Activated T-helper 2 cell treated with anti-CD3 and anti-CD28 coated beads, Interferon-gamma antibody, Interleukin-2, Interleukin-4, amounts not matched to agents 10 μg/mL and 5 μg/mL and 100 μg/mL, durations not matched to agents 14 hours and 24 hours and 36 hours (primary cell): ENCODE data around the gene ZNF532. TPM values are rescaled to one million over a fixed set of nuclear protein-coding genes. Genes with fewer than 3 reads are reported as not detected.

Experiments used
- DNase-seq: peaks from one replicate; pipeline ENCODE4 v3.0.0; 2021; ENCODE audit warnings: low spot score
- H3K27ac Mint-ChIP-seq: one replicate; pipeline ENCODE4 v1.8.0; 2021; ENCODE audit warnings: mixed read lengths
- H3K27me3 Mint-ChIP-seq: one replicate; pipeline ENCODE4 v1.8.0; 2021; ENCODE audit warnings: low read depth, mixed read lengths
- H3K36me3 Mint-ChIP-seq: one replicate; pipeline ENCODE4 v1.8.0; 2021; ENCODE audit warnings: low read depth, mixed read lengths
- H3K4me1 Mint-ChIP-seq: one replicate; pipeline ENCODE4 v1.8.0; 2021; ENCODE audit warnings: low read depth, mixed read lengths
- H3K4me3 Mint-ChIP-seq: one replicate; pipeline ENCODE4 v1.8.0; 2021; ENCODE audit warnings: low read depth, mild to moderate bottlenecking, moderate library complexity, mixed read lengths
- H3K9me3 Mint-ChIP-seq: one replicate; pipeline ENCODE4 v1.8.0; 2021; ENCODE audit warnings: mixed read lengths
- intact Hi-C: fragments of 100-400 bp; cut with micrococcal nuclease; formaldehyde crosslinking; loops from one replicate; pipeline ENCODE4 v1.15.1; 2023
- total RNA-seq: library from RNA; stranded (reverse); gene quantifications from 2 replicates; pipeline ENCODE4 v1.2.3, GENCODE V29; 2022

The ZNF532 gene
- total RNA-seq, 1 donor from 2014 or later, result 4.3 TPM

DNA sequence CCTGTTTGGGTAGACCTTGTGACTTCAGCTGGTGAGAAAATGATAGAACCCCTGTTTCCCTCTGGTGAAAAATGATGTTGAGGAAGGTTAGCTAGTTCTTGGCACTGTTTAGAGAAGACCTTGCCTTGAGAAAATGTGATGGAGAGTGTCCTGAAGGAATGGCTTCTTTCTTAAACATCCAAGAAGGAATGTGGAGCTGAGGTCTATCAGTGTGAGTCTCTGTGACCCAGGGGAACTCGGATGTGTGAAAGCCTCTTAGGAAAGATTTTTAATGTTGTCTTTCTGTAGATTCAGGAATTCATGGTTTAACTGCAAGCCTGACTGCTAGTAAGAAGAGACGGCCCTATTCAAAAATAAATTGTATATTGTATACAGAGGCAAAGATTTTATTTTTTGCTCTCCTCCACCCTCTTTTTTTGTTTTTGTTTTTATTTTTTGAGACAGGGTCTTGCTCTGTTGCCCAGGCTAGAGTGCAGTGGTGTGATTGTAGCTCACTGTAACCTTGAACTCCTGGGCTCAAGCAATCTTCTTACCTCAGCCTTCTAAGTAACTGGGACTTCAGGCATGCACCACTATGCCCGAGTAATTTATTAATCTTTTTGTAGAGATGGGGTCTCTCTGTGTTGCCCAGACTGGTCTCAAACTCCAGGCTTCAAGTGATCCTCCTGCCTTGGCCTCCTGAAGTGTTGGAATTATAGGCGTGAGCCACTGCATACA is 87.5 kb downstream of the ZNF532 start:
- Mint-ChIP-seq H3K4me3 (no peak overlapping the region), H3K27ac (no peak overlapping the region), H3K36me3 (no peaks in the 10 kb centered on the region), H3K27me3 (no peaks in the 10 kb centered on the region), H3K4me1 (no peaks in the 10 kb centered on the region), H3K9me3 (no peaks in the 10 kb centered on the region)
- DNase-seq, result no peak
- intact Hi-C loops, result no loop called here

DNA sequence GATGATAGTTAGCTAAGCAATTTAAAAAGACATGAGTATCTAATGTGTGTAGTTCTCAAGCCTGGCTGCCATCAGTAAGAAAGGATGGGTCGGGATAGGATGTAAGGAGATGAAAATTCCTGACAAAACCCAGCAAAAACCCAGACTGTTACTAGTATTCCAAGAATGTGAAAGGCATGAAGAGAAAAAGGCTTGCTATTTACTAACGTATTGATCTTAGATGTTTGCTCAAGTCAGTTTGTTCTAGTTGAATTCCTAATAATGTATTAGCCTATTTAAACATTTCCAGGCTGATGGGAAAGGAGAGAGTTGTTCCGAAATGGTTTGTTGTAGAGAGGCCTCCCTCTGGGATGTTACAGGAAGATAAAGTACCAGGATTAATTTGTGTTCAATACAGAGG is 88.2 kb downstream of the ZNF532 start:
- H3K36me3 Mint-ChIP-seq, result no peaks in the 10 kb centered on the region
- no peaks in the 10 kb centered on the region for H3K4me1 Mint-ChIP-seq
- DNase-seq, result no peak
- intact Hi-C loops, result no loop called here
- H3K27me3 Mint-ChIP-seq, result no peaks in the 10 kb centered on the region
- H3K4me3 Mint-ChIP-seq, result no peak overlapping the region
- H3K27ac Mint-ChIP-seq, result no peak overlapping the region
- H3K9me3 Mint-ChIP-seq, result no peaks in the 10 kb centered on the region

DNA sequence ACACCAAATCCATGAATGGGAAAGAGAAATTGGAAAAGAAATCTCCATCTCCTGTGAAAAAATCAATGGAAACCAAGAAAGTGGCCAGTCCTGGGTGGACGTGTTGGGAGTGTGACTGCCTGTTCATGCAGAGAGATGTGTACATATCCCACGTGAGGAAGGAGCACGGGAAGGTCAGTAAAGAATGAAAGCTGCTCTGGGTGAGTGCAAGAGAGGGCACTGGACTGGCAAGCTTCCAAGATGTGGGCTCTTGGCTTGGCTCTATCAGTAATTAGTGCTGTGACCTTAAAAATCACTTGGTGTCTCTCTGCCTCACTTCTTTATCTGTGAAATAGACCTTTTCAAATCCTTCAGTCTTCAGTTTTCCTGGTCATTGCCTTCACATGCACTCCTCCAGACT is 89.0 kb downstream of the ZNF532 start:
- no peak for DNase-seq
- H3K36me3 Mint-ChIP-seq, result no peaks in the 10 kb centered on the region
- no peaks in the 10 kb centered on the region for H3K9me3 Mint-ChIP-seq
- intact Hi-C loops, result no loop called here
- H3K4me3 Mint-ChIP-seq, result no peak overlapping the region
- no peaks in the 10 kb centered on the region for H3K27me3 Mint-ChIP-seq
- H3K27ac Mint-ChIP-seq, result no peak overlapping the region
- no peaks in the 10 kb centered on the region for H3K4me1 Mint-ChIP-seq

DNA sequence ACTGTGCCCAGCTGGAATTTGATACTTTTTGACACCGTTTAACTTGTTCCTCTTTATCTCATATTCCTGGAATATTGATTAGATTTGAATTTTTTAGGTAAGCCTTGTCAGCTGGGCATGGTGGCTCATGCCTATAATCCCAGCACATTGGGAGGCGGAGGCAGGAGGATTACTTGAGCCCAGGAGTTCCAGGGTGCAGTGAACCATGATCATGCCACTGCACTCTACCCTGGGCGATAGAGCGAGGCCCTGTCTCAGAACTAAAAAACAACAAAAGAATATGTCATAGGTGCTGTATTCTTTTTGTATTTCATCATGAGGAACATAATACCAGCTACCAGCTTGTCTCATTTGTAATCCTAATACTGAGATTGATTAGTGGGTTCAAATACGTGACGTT is 90.3 kb downstream of the ZNF532 start:
- H3K27me3 Mint-ChIP-seq, result no peaks in the 10 kb centered on the region
- no peaks in the 10 kb centered on the region for H3K9me3 Mint-ChIP-seq
- intact Hi-C loops, result no loop called here
- no peaks in the 10 kb centered on the region for H3K4me1 Mint-ChIP-seq
- no peak overlapping the region for H3K27ac Mint-ChIP-seq
- H3K4me3 Mint-ChIP-seq, result no peak overlapping the region
- DNase-seq, result no peak
- no peaks in the 10 kb centered on the region for H3K36me3 Mint-ChIP-seq

DNA sequence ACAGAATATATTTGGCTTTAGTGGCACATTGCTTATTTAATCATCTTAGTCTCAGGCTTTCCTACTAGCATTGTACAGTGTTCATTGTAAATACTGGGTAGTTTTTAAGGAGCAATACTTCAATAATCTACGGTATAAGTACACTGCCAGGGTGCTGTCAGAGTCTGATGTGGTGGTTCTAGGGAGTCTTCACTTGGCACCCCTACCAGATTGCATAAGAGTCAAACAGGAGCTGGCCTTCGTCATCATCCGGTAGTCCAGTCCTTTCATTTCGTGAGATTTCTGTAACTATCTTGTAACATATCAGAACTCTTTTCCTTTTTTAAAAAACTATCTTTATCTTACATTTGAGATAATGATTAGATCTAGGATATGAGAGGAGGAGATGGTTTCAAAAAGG is 91.1 kb downstream of the ZNF532 start:
- Mint-ChIP-seq H3K36me3 (no peaks in the 10 kb centered on the region), H3K9me3 (no peaks in the 10 kb centered on the region), H3K27ac (no peak overlapping the region), H3K4me3 (no peak overlapping the region), H3K4me1 (no peaks in the 10 kb centered on the region), H3K27me3 (no peaks in the 10 kb centered on the region)
- DNase-seq, result no peak
- intact Hi-C loops, result no loop called here

DNA sequence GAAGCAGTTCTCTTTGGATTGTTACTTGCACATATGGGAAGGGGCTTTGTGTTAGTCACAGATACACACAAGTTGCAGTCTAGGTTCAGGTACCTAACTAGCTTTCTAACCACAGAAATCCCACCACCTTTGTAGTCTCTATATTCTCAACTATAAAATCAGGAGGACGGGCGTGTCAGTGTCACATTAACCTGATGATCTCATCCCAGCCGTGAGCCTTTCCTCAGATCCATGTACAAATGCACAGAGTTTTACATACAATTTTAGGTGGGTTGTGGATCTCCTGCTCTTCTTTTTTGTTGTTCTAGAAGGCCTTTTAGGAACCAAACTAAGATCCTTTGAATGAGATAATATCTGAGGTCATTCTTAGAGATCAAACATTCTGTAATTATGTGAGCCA is 94.0 kb downstream of the ZNF532 start:
- intact Hi-C loops, result no loop called here
- Mint-ChIP-seq H3K36me3 (no peaks in the 10 kb centered on the region), H3K4me3 (no peak overlapping the region), H3K9me3 (no peaks in the 10 kb centered on the region), H3K4me1 (no peaks in the 10 kb centered on the region), H3K27ac (no peak overlapping the region), H3K27me3 (no peaks in the 10 kb centered on the region)
- DNase-seq, result no peak

DNA sequence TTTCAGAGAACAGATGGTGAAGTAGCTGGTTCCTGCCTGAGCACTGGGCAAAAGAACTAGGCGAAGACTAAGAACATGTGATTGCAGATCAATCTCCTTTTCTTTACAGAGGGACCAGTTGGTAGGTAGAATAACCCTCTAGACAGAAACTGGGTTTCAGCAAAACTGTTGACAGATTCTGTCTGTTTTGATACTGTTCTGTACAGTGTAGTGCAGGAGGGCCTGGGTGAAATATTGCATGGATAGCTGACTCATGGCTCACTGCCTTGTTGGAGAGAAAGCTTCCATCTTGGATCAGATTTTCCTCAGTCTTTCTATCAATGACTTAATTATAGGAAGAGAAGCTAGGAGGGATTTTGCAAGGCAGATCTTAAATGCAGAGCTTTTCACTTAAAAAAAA is 95.8 kb downstream of the ZNF532 start:
- intact Hi-C loops, result no loop called here
- Mint-ChIP-seq H3K9me3 (no peaks in the 10 kb centered on the region), H3K36me3 (no peaks in the 10 kb centered on the region), H3K27ac (no peak overlapping the region), H3K4me3 (no peak overlapping the region), H3K27me3 (no peaks in the 10 kb centered on the region), H3K4me1 (peaks cover 2% of the 10 kb centered on the region)
- DNase-seq, result no peak

DNA sequence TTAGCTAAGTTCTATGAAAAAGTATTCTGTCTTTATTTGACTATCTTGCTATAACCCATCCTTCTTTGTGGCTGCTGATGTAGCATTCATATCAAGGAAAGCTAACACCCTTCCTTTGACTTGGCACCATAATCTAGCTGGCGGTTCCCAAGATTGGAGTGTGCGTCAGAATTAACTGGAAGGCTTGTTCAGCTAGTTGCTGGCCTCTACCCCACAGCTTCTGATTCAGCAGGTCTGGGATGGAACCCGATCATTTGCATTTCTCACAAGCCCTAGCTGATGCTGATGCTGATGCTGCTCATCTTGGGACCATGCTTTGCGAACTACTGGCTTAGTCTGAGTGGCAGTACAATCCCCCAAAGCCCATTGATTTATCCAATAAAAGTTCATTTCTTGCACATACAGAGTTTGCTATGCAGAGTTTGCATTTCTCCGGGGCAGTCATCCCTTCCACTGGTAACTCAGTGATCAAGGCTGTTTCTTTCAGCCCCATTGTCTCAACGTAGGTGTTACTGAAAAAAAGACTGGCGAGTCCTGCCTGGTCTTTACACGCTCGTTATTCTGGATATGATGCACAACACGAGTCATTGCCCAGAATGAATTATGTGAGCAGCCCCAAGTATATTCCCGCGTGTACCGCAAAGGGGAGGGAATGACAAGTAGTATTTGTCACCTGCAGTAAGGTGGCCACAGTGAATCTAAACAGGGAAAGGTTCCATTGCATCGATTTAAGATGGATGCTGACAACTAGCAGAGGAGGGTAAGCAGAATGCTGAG is 96.5 kb downstream of the ZNF532 start:
- Mint-ChIP-seq H3K9me3 (no peaks in the 10 kb centered on the region), H3K4me1 (peaks cover 2% of the 10 kb centered on the region), H3K4me3 (no peak overlapping the region), H3K27me3 (no peaks in the 10 kb centered on the region), H3K27ac (no peak overlapping the region), H3K36me3 (no peaks in the 10 kb centered on the region)
- no peak for DNase-seq
- intact Hi-C loops, result no loop called here

DNA sequence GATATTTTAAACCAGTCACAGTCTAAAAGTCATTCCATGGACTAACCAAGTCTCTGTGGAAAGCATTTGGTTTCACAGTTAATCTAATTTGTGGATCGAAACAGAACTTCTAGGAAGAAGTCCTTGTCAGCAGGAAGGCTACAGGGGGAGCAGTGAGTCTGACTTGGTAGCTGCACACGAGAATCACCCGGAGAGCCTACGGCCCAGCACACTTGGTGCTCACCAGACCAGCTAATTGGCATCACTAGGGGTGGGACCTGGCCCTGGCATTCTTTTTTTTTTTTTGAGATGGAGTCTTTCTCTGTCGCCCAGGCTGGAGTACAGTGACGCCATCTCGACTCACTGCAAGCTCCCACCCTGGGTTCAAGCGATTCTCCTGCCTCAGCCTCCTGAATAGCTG is 97.7 kb downstream of the ZNF532 start:
- peaks cover 2% of the 10 kb centered on the region for H3K4me1 Mint-ChIP-seq
- H3K36me3 Mint-ChIP-seq, result no peaks in the 10 kb centered on the region
- no peak overlapping the region for H3K27ac Mint-ChIP-seq
- intact Hi-C loops, result no loop called here
- H3K9me3 Mint-ChIP-seq, result no peaks in the 10 kb centered on the region
- H3K27me3 Mint-ChIP-seq, result no peaks in the 10 kb centered on the region
- no peak for DNase-seq
- H3K4me3 Mint-ChIP-seq, result no peak overlapping the region

DNA sequence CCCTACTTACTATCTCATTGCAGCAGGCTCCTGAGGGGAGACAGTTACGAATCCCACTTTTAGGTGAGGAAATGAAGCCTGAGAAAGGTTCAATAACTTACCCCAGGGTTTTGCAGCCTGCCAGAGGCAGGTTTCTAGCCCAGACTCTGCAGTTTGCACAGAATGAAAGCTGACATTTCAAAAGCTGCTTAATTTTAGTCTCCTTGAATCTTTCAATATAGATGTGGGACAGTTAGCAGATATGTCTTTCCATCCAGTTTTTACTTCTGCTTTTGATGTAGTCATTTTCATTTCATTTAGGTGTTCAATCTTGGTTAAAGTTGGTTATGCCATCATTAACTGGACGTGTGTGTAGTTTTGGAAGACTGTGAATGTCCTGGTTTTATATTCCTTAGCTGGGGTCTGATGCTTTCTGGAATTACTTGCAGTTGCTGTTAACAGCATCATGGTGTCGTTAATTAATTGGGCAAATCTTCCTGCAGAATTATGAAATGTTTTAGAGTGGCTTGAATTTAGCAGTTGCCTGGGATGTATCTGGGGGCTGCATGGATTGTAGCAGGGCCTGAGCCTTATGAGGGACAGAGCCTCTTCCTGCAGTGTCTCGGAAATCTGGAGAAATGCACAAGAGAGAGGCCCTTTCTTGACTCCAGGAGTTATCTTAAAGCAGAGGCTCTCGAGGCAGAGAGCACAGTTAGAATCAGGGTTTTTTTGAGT is 100.8 kb downstream of the ZNF532 start:
- no peak overlapping the region for H3K27ac Mint-ChIP-seq
- H3K9me3 Mint-ChIP-seq, result no peaks in the 10 kb centered on the region
- H3K4me3 Mint-ChIP-seq, result no peak overlapping the region
- H3K27me3 Mint-ChIP-seq, result no peaks in the 10 kb centered on the region
- intact Hi-C loops, result no loop called here
- no peaks in the 10 kb centered on the region for H3K36me3 Mint-ChIP-seq
- peaks cover 2% of the 10 kb centered on the region for H3K4me1 Mint-ChIP-seq
- no peak for DNase-seq

DNA sequence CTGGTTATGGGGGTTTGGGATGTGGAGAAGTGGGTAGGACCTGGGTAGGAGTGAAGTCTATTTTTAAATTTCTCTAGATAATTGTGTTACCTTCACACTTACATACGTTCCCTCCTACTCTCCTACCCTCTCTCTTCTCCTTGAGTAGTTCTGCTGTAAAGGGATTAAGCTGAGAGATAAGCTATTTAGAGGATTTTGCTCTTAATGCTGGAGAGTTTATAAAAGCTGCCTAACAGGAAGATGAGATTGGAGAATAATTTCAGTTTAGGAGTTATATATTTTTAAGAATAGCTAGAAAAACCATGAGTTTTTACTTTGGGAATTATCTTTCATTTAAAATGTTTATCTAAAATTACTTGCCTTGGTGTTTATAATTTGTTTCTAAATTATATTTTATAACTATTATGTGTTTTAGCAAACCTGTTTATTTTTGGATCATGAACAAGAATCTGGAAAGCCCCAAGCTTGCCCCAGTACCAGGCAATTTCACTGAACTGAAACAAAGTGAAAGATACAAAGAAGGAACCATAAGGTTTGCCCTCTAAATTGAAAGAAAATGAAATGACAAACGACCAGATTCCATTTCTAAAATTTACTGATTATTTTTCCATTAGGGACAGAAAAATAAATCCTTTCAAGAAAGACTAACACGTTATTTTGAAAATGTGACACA is 101.5 kb downstream of the ZNF532 start:
- Mint-ChIP-seq H3K4me1 (peaks cover 2% of the 10 kb centered on the region), H3K36me3 (no peaks in the 10 kb centered on the region), H3K27me3 (no peaks in the 10 kb centered on the region), H3K27ac (no peak overlapping the region), H3K9me3 (no peaks in the 10 kb centered on the region), H3K4me3 (no peak overlapping the region)
- intact Hi-C loops, result no loop called here
- no peak for DNase-seq

DNA sequence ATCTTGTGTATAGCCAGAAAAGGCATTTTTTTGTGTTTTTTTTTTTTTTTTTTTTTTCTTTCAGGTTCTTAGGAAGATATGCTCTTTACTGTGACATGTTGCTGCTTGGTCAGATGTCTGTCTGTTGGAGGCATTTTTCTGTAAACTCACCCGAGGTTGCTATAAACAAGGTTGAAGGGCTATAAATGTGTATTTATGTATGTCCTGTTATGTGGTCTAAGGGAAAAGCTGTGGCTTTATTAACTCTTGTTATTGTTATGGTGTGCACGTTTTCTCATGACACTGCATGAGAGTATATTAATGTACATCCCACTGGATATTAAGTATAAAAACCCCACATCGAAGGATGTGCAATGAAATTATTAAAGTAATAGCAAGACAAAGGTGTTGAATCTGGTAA is 102.0 kb downstream of the ZNF532 start:
- DNase-seq, result no peak
- no peaks in the 10 kb centered on the region for H3K36me3 Mint-ChIP-seq
- H3K27ac Mint-ChIP-seq, result no peak overlapping the region
- no peaks in the 10 kb centered on the region for H3K27me3 Mint-ChIP-seq
- no peak overlapping the region for H3K4me3 Mint-ChIP-seq
- no peaks in the 10 kb centered on the region for H3K9me3 Mint-ChIP-seq
- H3K4me1 Mint-ChIP-seq, result peaks cover 2% of the 10 kb centered on the region
- intact Hi-C loops, result no loop called here
